Erythroblast (primary cell): Measurements from ENCODE around the gene UFSP1.

Experiments used
- GATA1 ChIP-seq: IDR thresholded peaks from 2 replicates; pipeline ENCODE4 v1.6.1; 2011; ENCODE audit warnings: low read depth, mild to moderate bottlenecking, control low read depth, low read length, moderate library complexity
- POLR2A ChIP-seq: IDR thresholded peaks from 2 replicates; pipeline ENCODE4 v1.6.1; 2011; ENCODE audit warnings: mild to moderate bottlenecking, low read length

GRCh38 chr7:100878013-100878412, 11.5 kb downstream of the UFSP1 start:
- TF ChIP-seq POLR2A (no peak), GATA1 (no peak)
